ENCODE data around the gene RAB11A. TPM values are rescaled to one million over a fixed set of nuclear protein-coding genes. Genes with fewer than 3 reads are reported as not detected.

Gene RAB11A
- total and polyA plus RNA-seq, 9 of the 15 experiments (the other 6 are each of a cell fraction or from before 2014, with no cell fraction given) = 129 to 369 (median 245) TPM

- TF ChIP-seq POLR2H (tag; IDR thresholded peaks at IDR 0.05; ENCODE audit: low read depth) (peak; percentile 63; the same call in 1 of the 2 replicates), FOXK2 (conservative IDR thresholded peaks at IDR 0.05 in 1 of 2, IDR thresholded peaks at IDR 0.05 in 1 of 2; ENCODE audit: low read depth in 2 of 2) (0 out of 4 replicates have a peak, but pooled peaks of 1 of the 2 experiments have one; percentile 1), YY1 (IDR thresholded peaks at IDR 0.05; ENCODE audit: borderline replicate concordance in 1 of 3, control insufficient read depth in 1 of 3, extremely low read depth in 1 of 3, insufficient read depth in 3 of 3, insufficient read length in 1 of 3, insufficient replicate concordance in 2 of 3, low read depth in 1 of 3, low read length in 2 of 3) (peak in 1 of 3 experiments; percentile 80), JUND (IDR thresholded peaks at IDR 0.05; ENCODE audit: borderline replicate concordance, low read depth, low read length) (0 out of 2 replicates have a peak, but pooled peaks have one; percentile 6), JUND (tag; IDR thresholded peaks at IDR 0.05; ENCODE audit: borderline replicate concordance, low read depth, low read length) (0 out of 3 replicates have a peak, but pooled peaks have one; percentile 38), FOSL1 (tag; conservative IDR thresholded peaks at IDR 0.05) (peak; percentile 44), TBP (optimal IDR thresholded peaks at IDR 0.05; ENCODE audit: low read depth, low read length) (peak; percentile 55), POLR2B (IDR thresholded peaks at IDR 0.05; ENCODE audit: low read depth, partially characterized antibody) (no peak), ZNF644 (tag; IDR thresholded peaks at IDR 0.05; ENCODE audit: low read depth) (0 out of 2 replicates have a peak, but pooled peaks have one; percentile 33), MAZ (CRISPR knock-in tag; conservative IDR thresholded peaks at IDR 0.05 in 1 of 2, IDR thresholded peaks at IDR 0.05 in 1 of 2) (no peak), NR2C2 (CRISPR knock-in tag; IDR thresholded peaks at IDR 0.05) (no peak), NR2C2 (tag; IDR thresholded peaks at IDR 0.05) (peak; percentile 41; the same call in 1 of the 2 replicates), ZNF395 (CRISPR knock-in tag; IDR thresholded peaks at IDR 0.05) (0 out of 2 replicates have a peak, but pooled peaks have one; percentile 63), ZC3H11A (IDR thresholded peaks at IDR 0.05; ENCODE audit: low read depth, low read length) (no peak), CEBPB (tag; IDR thresholded peaks at IDR 0.05) (peak; percentile 53), ARID2 (IDR thresholded peaks at IDR 0.05) (no peak)
- TF ChIP-seq, protein P1, sequence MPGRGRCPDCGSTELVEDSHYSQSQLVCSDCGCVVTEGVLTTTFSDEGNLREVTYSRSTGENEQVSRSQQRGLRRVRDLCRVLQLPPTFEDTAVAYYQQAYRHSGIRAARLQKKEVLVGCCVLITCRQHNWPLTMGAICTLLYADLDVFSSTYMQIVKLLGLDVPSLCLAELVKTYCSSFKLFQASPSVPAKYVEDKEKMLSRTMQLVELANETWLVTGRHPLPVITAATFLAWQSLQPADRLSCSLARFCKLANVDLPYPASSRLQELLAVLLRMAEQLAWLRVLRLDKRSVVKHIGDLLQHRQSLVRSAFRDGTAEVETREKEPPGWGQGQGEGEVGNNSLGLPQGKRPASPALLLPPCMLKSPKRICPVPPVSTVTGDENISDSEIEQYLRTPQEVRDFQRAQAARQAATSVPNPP (IDR thresholded peaks at IDR 0.05; ENCODE audit: borderline replicate concordance, insufficient read depth, insufficient read length) = no peak
- TF ChIP-seq, protein P2, sequence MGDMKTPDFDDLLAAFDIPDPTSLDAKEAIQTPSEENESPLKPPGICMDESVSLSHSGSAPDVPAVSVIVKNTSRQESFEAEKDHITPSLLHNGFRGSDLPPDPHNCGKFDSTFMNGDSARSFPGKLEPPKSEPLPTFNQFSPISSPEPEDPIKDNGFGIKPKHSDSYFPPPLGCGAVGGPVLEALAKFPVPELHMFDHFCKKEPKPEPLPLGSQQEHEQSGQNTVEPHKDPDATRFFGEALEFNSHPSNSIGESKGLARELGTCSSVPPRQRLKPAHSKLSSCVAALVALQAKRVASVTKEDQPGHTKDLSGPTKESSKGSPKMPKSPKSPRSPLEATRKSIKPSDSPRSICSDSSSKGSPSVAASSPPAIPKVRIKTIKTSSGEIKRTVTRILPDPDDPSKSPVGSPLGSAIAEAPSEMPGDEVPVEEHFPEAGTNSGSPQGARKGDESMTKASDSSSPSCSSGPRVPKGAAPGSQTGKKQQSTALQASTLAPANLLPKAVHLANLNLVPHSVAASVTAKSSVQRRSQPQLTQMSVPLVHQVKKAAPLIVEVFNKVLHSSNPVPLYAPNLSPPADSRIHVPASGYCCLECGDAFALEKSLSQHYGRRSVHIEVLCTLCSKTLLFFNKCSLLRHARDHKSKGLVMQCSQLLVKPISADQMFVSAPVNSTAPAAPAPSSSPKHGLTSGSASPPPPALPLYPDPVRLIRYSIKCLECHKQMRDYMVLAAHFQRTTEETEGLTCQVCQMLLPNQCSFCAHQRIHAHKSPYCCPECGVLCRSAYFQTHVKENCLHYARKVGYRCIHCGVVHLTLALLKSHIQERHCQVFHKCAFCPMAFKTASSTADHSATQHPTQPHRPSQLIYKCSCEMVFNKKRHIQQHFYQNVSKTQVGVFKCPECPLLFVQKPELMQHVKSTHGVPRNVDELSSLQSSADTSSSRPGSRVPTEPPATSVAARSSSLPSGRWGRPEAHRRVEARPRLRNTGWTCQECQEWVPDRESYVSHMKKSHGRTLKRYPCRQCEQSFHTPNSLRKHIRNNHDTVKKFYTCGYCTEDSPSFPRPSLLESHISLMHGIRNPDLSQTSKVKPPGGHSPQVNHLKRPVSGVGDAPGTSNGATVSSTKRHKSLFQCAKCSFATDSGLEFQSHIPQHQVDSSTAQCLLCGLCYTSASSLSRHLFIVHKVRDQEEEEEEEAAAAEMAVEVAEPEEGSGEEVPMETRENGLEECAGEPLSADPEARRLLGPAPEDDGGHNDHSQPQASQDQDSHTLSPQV (IDR thresholded peaks at IDR 0.05) = 0 out of 2 replicates have a peak, but pooled peaks have one; percentile 21
Observed at GRCh38 chr15:65870889-65871533, 1.7 kb downstream of the RAB11A start (continued).

Data from K562 (cell line).